HG03039 (cell line): Measurements from ENCODE around the gene MORC3.
"Not testable (repeated sequence)": the region's sequence is repeated elsewhere in the genome, so short reads cannot be mapped to it uniquely, and the experiment has no call there.

Source experiments
- ATAC-seq: cut with Tn5 transposase; IDR thresholded peaks from one replicate; pipeline ENCODE4 v1.9.1; 2021; ENCODE audit warnings: mild to moderate bottlenecking, moderate library complexity; ENCODE audit not compliant: unreplicated experiment

MORC3 gene

GRCh38 chr21:36381841-36382589, 62.0 kb downstream of the MORC3 start:
- ATAC-seq = no peak

GRCh38 chr21:36382722-36383121, 62.7 kb downstream of the MORC3 start:
- ATAC-seq = not testable (repeated sequence)

GRCh38 chr21:36384885-36385232, 64.9 kb downstream of the MORC3 start:
- ATAC-seq = no peak

GRCh38 chr21:36385233-36386030, 65.4 kb downstream of the MORC3 start, which contains the start of gene CHAF1B:
TSS of gene CHAF1B (plus strand) at chr21:36385392. CDS start at chr21:36386137, 745 bp downstream.
- peak; percentile 81 for ATAC-seq

GRCh38 chr21:36386031-36386642, 66.1 kb downstream of the MORC3 start:
- ATAC-seq = no peak

- no peak for ATAC-seq
Observed at GRCh38 chr21:36388096-36388495, 68.1 kb downstream of the MORC3 start.

- ATAC-seq = no peak
Observed at GRCh38 chr21:36388835-36389234, 68.8 kb downstream of the MORC3 start.

GRCh38 chr21:36391649-36392048, 71.7 kb downstream of the MORC3 start:
- ATAC-seq = not testable (repeated sequence)

GRCh38 chr21:36395353-36396111, 75.5 kb downstream of the MORC3 start:
- ATAC-seq = no peak

GRCh38 chr21:36396325-36396724, 76.3 kb downstream of the MORC3 start:
- ATAC-seq = no peak

GRCh38 chr21:36396971-36397370, 77.0 kb downstream of the MORC3 start:
- ATAC-seq = no peak

GRCh38 chr21:36397606-36398005, 77.6 kb downstream of the MORC3 start:
- ATAC-seq = no peak

- ATAC-seq = not testable (repeated sequence)
Observed at GRCh38 chr21:36399736-36400135, 79.7 kb downstream of the MORC3 start.

GRCh38 chr21:36400719-36401118, 80.7 kb downstream of the MORC3 start:
- no peak for ATAC-seq

GRCh38 chr21:36402339-36402738, 82.3 kb downstream of the MORC3 start:
- no peak for ATAC-seq

GRCh38 chr21:36403713-36404112, 83.7 kb downstream of the MORC3 start:
- ATAC-seq = no peak

- ATAC-seq = no peak
Observed at GRCh38 chr21:36408568-36408967, 88.6 kb downstream of the MORC3 start.

GRCh38 chr21:36411301-36411700, 91.3 kb downstream of the MORC3 start:
- no peak for ATAC-seq

GRCh38 chr21:36412916-36413315, 92.9 kb downstream of the MORC3 start:
- no peak for ATAC-seq

- no peak for ATAC-seq
Observed at GRCh38 chr21:36415375-36415774, 95.4 kb downstream of the MORC3 start.

- ATAC-seq = no peak
Observed at GRCh38 chr21:36419241-36419640, 99.2 kb downstream of the MORC3 start.
